Stimulated activated naive B cell treated with anti-CD40 and anti-IgM and Interleukin-4, amounts not matched to agents 10 μg/mL and 1 μg/mL and 100 μg/mL, for 72 hours (primary cell): Measurements from ENCODE around the gene TGM2.
A peak's percentile ranks its signal among the peaks of the same experiment; 100 is the strongest.

Experiments used
- ATAC-seq, 2 donors: fragments of 150-1000 bp; cut with Tn5 transposase; replicated peaks; 2 replicates each; pipeline ENCODE4 v1.10.0; 2021; ENCODE audit warnings: moderate library complexity in 1 of 2
- DNase-seq: peaks from one replicate; pipeline ENCODE4 v3.0.0; 2021
- H3K27ac Mint-ChIP-seq: one replicate; pipeline ENCODE4 v1.8.0; 2022; ENCODE audit warnings: mild to moderate bottlenecking, mixed read lengths
- H3K27me3 Mint-ChIP-seq, 2 donors: one replicate each; pipeline ENCODE4 v1.8.0; 2022; ENCODE audit warnings: mixed read lengths in 2 of 2
- H3K36me3 Mint-ChIP-seq, 2 donors: one replicate each; pipeline ENCODE4 v1.8.0; 2022; ENCODE audit warnings: mixed read lengths in 2 of 2, mild to moderate bottlenecking in 1 of 2
- H3K4me1 Mint-ChIP-seq, 2 donors: one replicate each; pipeline ENCODE4 v1.8.0; 2022; ENCODE audit warnings: mixed read lengths in 2 of 2, mild to moderate bottlenecking in 1 of 2
- H3K4me3 Mint-ChIP-seq, 2 donors: one replicate each; pipeline ENCODE4 v1.8.0; 2022; ENCODE audit warnings: mild to moderate bottlenecking in 2 of 2, mixed read lengths in 2 of 2, moderate library complexity in 1 of 2
- H3K9me3 Mint-ChIP-seq, 2 donors: one replicate each; pipeline ENCODE4 v1.8.0; 2022; ENCODE audit warnings: mixed read lengths in 2 of 2, mild to moderate bottlenecking in 1 of 2

Gene TGM2

GRCh38 chr20:38128691-38129090 is 36.4 kb downstream of the TGM2 start:
- Mint-ChIP-seq H3K36me3 (no peaks in the 10 kb centered on the region), H3K4me3 (no peak overlapping the region), H3K27me3 (peaks cover 0 to 6% of the 10 kb centered on the region in 2 donors), H3K9me3 (no peaks in the 10 kb centered on the region), H3K27ac (no peak overlapping the region), H3K4me1 (no peaks in the 10 kb centered on the region)
- DNase-seq, result no peak
- no peak for ATAC-seq

GRCh38 chr20:38127920-38128528 is 37.0 kb downstream of the TGM2 start:
- Mint-ChIP-seq H3K27me3 (peaks cover 0 to 6% of the 10 kb centered on the region in 2 donors), H3K27ac (no peak overlapping the region), H3K36me3 (no peaks in the 10 kb centered on the region), H3K9me3 (no peaks in the 10 kb centered on the region), H3K4me3 (no peak overlapping the region), H3K4me1 (no peaks in the 10 kb centered on the region)
- ATAC-seq (no peak), DNase-seq (no peak)

DNA sequence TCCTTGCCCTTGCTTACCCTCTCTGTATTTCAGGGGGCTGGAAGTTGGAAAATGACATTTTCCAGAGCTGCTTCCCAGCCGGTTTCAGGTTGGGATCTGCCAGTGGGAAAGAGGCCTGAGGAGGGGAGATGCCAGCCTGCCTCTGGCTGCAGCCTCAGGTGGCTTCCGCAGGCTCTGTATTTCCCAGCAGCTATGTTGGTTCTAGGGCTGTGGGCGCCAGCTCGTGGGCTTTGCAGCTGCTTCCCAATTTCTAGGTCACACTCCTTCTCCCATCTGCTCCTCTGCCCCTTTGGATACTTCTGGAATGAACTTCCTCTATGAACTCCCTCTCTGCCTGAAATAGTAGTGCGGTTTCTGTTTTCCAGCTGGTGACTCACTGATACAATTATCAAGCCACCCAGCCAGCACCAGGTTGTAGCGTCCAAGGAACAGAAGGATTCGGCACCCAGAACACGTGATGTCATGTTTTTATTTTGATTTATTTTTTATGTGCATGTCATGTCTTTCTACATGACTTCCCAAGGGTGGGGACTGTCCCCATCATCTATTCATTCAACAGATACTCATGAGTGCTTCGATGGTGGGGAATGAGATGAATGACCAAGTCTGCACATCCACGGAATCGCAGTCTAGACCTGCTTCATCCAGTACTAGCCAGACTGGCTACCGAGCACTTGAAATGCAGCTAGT is 38.0 kb downstream of the TGM2 start:
- H3K4me1 Mint-ChIP-seq, result no peaks in the 10 kb centered on the region
- H3K4me3 Mint-ChIP-seq, result no peak overlapping the region
- no peak for DNase-seq
- no peaks in the 10 kb centered on the region for H3K27me3 Mint-ChIP-seq
- ATAC-seq, result peak in 1 of 2 donors; percentile 96
- H3K27ac Mint-ChIP-seq, result no peak overlapping the region
- H3K36me3 Mint-ChIP-seq, result no peaks in the 10 kb centered on the region
- no peaks in the 10 kb centered on the region for H3K9me3 Mint-ChIP-seq

DNA sequence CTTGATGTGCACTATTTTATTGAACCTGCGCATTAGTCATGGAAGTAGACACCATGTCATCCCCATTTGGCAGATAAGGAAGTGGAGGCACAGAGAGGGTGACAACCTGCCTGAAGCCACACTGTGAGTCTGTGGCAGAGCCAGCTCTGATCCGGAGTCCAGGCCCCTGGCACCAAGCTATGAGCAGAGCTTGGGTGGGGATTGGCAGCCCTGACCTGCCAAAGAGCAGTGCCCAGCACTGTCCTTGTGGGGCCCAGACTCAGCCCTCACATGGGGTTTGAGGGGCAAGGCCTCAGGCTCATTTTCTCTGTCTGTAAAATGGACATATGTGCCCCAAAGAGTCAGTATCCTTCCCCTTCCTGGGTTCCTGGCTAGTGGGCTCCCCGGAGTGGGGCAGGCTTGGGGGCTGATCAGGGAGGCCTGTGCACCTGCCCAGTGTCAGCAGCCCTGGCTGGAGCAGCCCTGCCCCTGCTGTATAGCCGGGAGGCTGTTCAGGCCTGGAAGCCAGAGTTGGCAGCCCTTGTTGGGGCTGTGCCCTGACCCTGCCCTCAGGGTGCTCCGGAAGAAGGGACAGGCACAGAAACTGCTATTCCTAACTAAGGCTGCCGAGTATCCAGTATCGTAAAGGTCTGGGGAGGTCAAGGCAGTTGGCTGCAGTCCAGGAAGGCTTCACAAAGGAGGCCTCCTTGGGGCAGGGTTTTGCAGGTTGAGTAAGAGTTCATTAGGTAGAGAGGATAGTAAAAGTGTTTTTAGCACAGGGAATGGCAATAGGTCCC is 38.7 kb downstream of the TGM2 start:
- no peak for DNase-seq
- H3K4me3 Mint-ChIP-seq, result no peak overlapping the region

DNA sequence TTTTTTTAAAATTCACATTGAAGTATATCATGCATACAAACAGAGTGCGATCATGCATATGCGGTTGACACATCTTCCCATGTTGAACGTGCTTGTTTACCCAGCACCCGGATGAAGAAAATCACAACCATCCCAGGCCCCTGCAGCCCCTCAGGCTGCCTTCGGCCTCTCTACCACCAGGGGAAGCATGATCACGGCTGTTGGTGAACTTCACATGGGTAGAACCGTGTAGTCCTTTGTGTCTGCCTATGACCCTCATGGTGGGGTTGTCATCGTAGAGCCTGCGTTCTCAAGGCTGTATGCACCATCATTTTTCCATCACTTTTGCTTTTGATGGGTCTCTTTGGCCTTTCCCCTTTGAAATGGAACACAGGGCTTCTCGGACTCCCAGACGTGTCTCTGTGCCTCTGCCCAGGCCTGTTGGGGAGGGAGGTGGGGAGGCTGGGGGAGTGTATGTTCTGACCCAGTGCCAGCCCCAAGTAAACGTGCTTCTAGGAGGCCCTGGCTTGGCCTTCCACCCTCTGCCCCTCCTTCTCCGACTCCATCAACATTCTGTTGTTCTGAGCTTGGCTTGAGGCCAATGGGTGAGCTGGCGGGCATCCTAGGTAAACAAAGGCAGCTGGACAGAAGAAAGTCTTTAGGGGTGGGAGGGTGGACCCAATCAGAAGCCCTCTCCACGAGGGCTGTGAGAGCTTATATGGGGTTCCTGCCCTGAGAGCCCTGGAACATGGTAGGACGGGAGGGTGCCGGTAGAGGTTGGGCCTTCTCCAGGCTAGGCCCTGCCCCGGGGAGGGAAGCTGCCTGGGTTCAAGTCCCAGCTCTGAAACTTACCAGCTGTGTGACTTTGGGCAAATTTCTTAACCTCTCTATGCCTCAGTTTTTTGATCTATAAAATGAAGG is 39.7 kb downstream of the TGM2 start:
- Mint-ChIP-seq H3K27ac (no peak overlapping the region), H3K4me1 (no peaks in the 10 kb centered on the region), H3K4me3 (no peak overlapping the region), H3K9me3 (no peaks in the 10 kb centered on the region), H3K36me3 (no peaks in the 10 kb centered on the region), H3K27me3 (peaks cover 0 to 7% of the 10 kb centered on the region in 2 donors)
- DNase-seq (no peak), ATAC-seq (no peak)

More for the DNA sequence above, 38.7 kb downstream of the TGM2 start:
- Mint-ChIP-seq H3K27me3 (peaks cover 0 to 6% of the 10 kb centered on the region in 2 donors), H3K36me3 (no peaks in the 10 kb centered on the region), H3K9me3 (no peaks in the 10 kb centered on the region), H3K27ac (no peak overlapping the region), H3K4me1 (no peaks in the 10 kb centered on the region)
- no peak for ATAC-seq

- Mint-ChIP-seq H3K27me3 (peaks cover 0 to 7% of the 10 kb centered on the region in 2 donors), H3K4me1 (no peaks in the 10 kb centered on the region), H3K27ac (no peak overlapping the region), H3K36me3 (no peaks in the 10 kb centered on the region), H3K4me3 (no peak overlapping the region), H3K9me3 (no peaks in the 10 kb centered on the region)
- DNase-seq (no peak), ATAC-seq (no peak)
These were observed 42.0 kb downstream of the TGM2 start for GRCh38 chr20:38123021-38123587.

GRCh38 chr20:38121741-38122140 is 43.3 kb downstream of the TGM2 start:
- Mint-ChIP-seq H3K27ac (no peak overlapping the region), H3K27me3 (peaks cover 0 to 7% of the 10 kb centered on the region in 2 donors), H3K4me3 (no peak overlapping the region), H3K9me3 (no peaks in the 10 kb centered on the region), H3K36me3 (no peaks in the 10 kb centered on the region), H3K4me1 (peaks cover 0 to 2% of the 10 kb centered on the region in 2 donors)
- DNase-seq (no peak), ATAC-seq (no peak)

GRCh38 chr20:38120625-38120988 is 44.5 kb downstream of the TGM2 start:
- peaks cover 0 to 2% of the 10 kb centered on the region in 2 donors for H3K4me1 Mint-ChIP-seq
- peaks cover 0 to 7% of the 10 kb centered on the region in 2 donors for H3K27me3 Mint-ChIP-seq
- H3K27ac Mint-ChIP-seq, result no peak overlapping the region
- H3K4me3 Mint-ChIP-seq, result no peak overlapping the region
- no peaks in the 10 kb centered on the region for H3K9me3 Mint-ChIP-seq
- no peak for ATAC-seq
- no peak for DNase-seq
- no peaks in the 10 kb centered on the region for H3K36me3 Mint-ChIP-seq

- Mint-ChIP-seq H3K4me3 (no peak overlapping the region), H3K27ac (no peak overlapping the region), H3K9me3 (no peaks in the 10 kb centered on the region), H3K27me3 (peaks cover 0 to 7% of the 10 kb centered on the region in 2 donors), H3K36me3 (no peaks in the 10 kb centered on the region), H3K4me1 (peaks cover 4 to 5% of the 10 kb centered on the region in 2 donors)
- ATAC-seq (no peak), DNase-seq (no peak)
These were observed 45.6 kb downstream of the TGM2 start for GRCh38 chr20:38119446-38119845.

DNA sequence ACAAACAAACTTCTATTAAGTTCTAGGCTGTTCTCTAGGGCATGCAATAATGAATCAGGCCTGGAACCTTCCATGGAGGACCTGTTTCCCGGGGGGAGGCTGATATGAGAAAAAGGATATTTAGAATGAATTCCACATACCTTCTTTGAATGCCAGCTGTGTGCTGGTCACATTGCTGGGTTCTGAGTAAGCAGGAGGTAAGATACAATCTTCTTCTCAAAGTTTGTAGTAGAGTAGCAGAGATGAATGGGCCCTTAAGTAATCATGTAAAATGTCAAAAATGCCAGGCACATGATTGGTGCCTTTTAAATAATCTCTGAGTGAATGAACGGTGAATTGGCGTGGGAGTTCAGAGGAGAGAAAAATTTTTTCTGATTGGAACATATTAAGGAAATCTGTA is 47.4 kb downstream of the TGM2 start:
- Mint-ChIP-seq H3K9me3 (no peaks in the 10 kb centered on the region), H3K36me3 (no peaks in the 10 kb centered on the region), H3K27ac (no peak overlapping the region), H3K27me3 (peaks cover 0 to 7% of the 10 kb centered on the region in 2 donors), H3K4me3 (no peak overlapping the region), H3K4me1 (peaks cover 8 to 12% of the 10 kb centered on the region in 2 donors)
- DNase-seq, result no peak
- ATAC-seq, result no peak

- H3K27ac Mint-ChIP-seq, result no peak overlapping the region
- peaks cover 8 to 12% of the 10 kb centered on the region in 2 donors for H3K4me1 Mint-ChIP-seq
- no peaks in the 10 kb centered on the region for H3K36me3 Mint-ChIP-seq
- ATAC-seq, result no peak
- peaks cover 0 to 7% of the 10 kb centered on the region in 2 donors for H3K27me3 Mint-ChIP-seq
- no peak for DNase-seq
- no peak overlapping the region for H3K4me3 Mint-ChIP-seq
- no peaks in the 10 kb centered on the region for H3K9me3 Mint-ChIP-seq
These were observed 47.9 kb downstream of the TGM2 start for GRCh38 chr20:38117205-38117604.

GRCh38 chr20:38116409-38117165 is 48.5 kb downstream of the TGM2 start:
- Mint-ChIP-seq H3K27me3 (peaks cover 0 to 9% of the 10 kb centered on the region in 2 donors), H3K9me3 (no peaks in the 10 kb centered on the region), H3K36me3 (no peaks in the 10 kb centered on the region), H3K27ac (no peak overlapping the region), H3K4me1 (peaks cover 9 to 12% of the 10 kb centered on the region in 2 donors), H3K4me3 (no peak overlapping the region)
- ATAC-seq (no peak), DNase-seq (no peak)

DNA sequence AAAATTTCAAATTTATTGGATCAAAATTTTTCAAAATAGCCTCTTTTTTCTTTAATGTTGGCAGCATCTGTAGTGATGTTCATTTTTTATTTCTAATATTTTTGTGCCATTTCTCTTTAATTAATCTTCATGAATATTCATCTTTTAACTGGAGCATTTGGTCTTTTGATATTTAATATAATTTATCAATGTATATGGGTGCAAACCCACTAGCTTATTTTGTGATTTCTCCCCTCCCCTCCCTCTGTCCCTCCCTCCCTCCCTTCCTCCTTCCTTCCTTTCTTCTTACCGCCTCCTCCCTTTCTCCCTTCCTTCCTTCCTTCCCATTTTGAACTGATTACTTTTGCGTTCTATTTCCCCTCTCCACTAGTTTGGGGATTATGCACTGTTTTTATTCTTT is 49.2 kb downstream of the TGM2 start:
- ATAC-seq (no peak), DNase-seq (no peak)
- no peak overlapping the region for H3K27ac Mint-ChIP-seq
- no peaks in the 10 kb centered on the region for H3K36me3 Mint-ChIP-seq
- peaks cover 0 to 6% of the 10 kb centered on the region in 2 donors for H3K27me3 Mint-ChIP-seq
- H3K9me3 Mint-ChIP-seq, result no peaks in the 10 kb centered on the region
- peaks cover 9 to 12% of the 10 kb centered on the region in 2 donors for H3K4me1 Mint-ChIP-seq
- no peak overlapping the region for H3K4me3 Mint-ChIP-seq
